ENCODE measurements around the gene GIN1.

Gene GIN1

GRCh38 chr5:103092676-103093075 lies 27.3 kb downstream of the GIN1 start:
- H2AK5ac ChIP-seq (ENCODE audit: low read length) = no peak overlapping the region
- no peaks in the 10 kb centered on the region for H3K79me2 ChIP-seq (ENCODE audit: control insufficient read depth, insufficient read depth, low read length)
- H2BK120ac ChIP-seq (ENCODE audit: low read depth, low read length) = no peak overlapping the region
- no CpG with 5 or more reads among the region's 3 CpGs for WGBS (ENCODE audit: extremely low coverage, insufficient coverage, low lambda C conversion rate)
- no peak overlapping the region for H4K5ac ChIP-seq (ENCODE audit: low read length)
- H3K36me3 ChIP-seq (ENCODE audit: control insufficient read depth, insufficient read depth, low read length) = no peaks in the 10 kb centered on the region
- H2BK15ac ChIP-seq (replicated peaks; ENCODE audit: low read depth) = no peak overlapping the region
- H2BK5ac ChIP-seq (ENCODE audit: low read length) = no peak overlapping the region
- H3K4me2 ChIP-seq (ENCODE audit: low read length) = no peak overlapping the region
- no peak overlapping the region for H3K27ac ChIP-seq (ENCODE audit: low read depth, low read length)
- no peak overlapping the region for H3K18ac ChIP-seq (ENCODE audit: low read length)
- H3K79me1 ChIP-seq (ENCODE audit: low read length) = no peaks in the 10 kb centered on the region
- H3K4me1 ChIP-seq (ENCODE audit: control insufficient read depth, low read depth, low read length) = no peaks in the 10 kb centered on the region
- DNase-seq = no peak
- no peak overlapping the region for H3K23ac ChIP-seq (ENCODE audit: low read length)
- no peak overlapping the region for H3K4me3 ChIP-seq (ENCODE audit: low read length)
- no peaks in the 10 kb centered on the region for H3K27me3 ChIP-seq (ENCODE audit: insufficient read depth, low read length, poor library complexity)
- no peak overlapping the region for H3K56ac ChIP-seq (ENCODE audit: low read length)
- no peak overlapping the region for H4K8ac ChIP-seq (ENCODE audit: low read depth, low read length)
- H3K4ac ChIP-seq (ENCODE audit: low read depth, low read length) = no peak overlapping the region
- no peak overlapping the region for H3K9ac ChIP-seq (ENCODE audit: low read length)

- H3K36me3 ChIP-seq (ENCODE audit: control insufficient read depth, insufficient read depth, low read length) = no peaks in the 10 kb centered on the region
- H3K27ac ChIP-seq (ENCODE audit: low read depth, low read length) = no peak overlapping the region
- no peak overlapping the region for H3K4ac ChIP-seq (ENCODE audit: low read depth, low read length)
- H3K4me2 ChIP-seq (ENCODE audit: low read length) = no peak overlapping the region
- H3K18ac ChIP-seq (ENCODE audit: low read length) = no peak overlapping the region
- no peak overlapping the region for H2BK120ac ChIP-seq (ENCODE audit: low read depth, low read length)
- H3K79me2 ChIP-seq (ENCODE audit: control insufficient read depth, insufficient read depth, low read length) = no peaks in the 10 kb centered on the region
- no peak overlapping the region for H4K5ac ChIP-seq (ENCODE audit: low read length)
- H2AK5ac ChIP-seq (ENCODE audit: low read length) = no peak overlapping the region
- H3K9ac ChIP-seq (ENCODE audit: low read length) = no peak overlapping the region
- no peak overlapping the region for H2BK5ac ChIP-seq (ENCODE audit: low read length)
- H3K4me1 ChIP-seq (ENCODE audit: control insufficient read depth, low read depth, low read length) = no peaks in the 10 kb centered on the region
- H3K27me3 ChIP-seq (ENCODE audit: insufficient read depth, low read length, poor library complexity) = no peaks in the 10 kb centered on the region
- H3K56ac ChIP-seq (ENCODE audit: low read length) = no peak overlapping the region
- no peak overlapping the region for H3K23ac ChIP-seq (ENCODE audit: low read length)
- H3K79me1 ChIP-seq (ENCODE audit: low read length) = no peaks in the 10 kb centered on the region
- H4K8ac ChIP-seq (ENCODE audit: low read depth, low read length) = no peak overlapping the region
- no peak overlapping the region for H2BK15ac ChIP-seq (replicated peaks; ENCODE audit: low read depth)
- no CpG with 5 or more reads among the region's 1 CpG for WGBS (ENCODE audit: extremely low coverage, insufficient coverage, low lambda C conversion rate)
- DNase-seq = no peak
- H3K4me3 ChIP-seq (ENCODE audit: low read length) = no peak overlapping the region
Measured at GRCh38 chr5:103090791-103091190, 29.1 kb downstream of the GIN1 start.

- Histone ChIP-seq H3K4me2 (ENCODE audit: low read length) (no peak overlapping the region), H2AK5ac (ENCODE audit: low read length) (no peak overlapping the region)
- WGBS (ENCODE audit: extremely low coverage, insufficient coverage, low lambda C conversion rate) = no CpG with 5 or more reads among the region's 1 CpG
Measured at GRCh38 chr5:103089272-103089671, 30.7 kb downstream of the GIN1 start.

GRCh38 chr5:103086547-103086946 lies 33.4 kb downstream of the GIN1 start:
- no peaks in the 10 kb centered on the region for H3K27me3 ChIP-seq (ENCODE audit: insufficient read depth, low read length, poor library complexity)
- no peak overlapping the region for H3K4me2 ChIP-seq (ENCODE audit: low read length)
- no peak overlapping the region for H3K27ac ChIP-seq (ENCODE audit: low read depth, low read length)
- WGBS (ENCODE audit: extremely low coverage, insufficient coverage, low lambda C conversion rate) = no CpG with 5 or more reads among the region's 1 CpG
- no peak overlapping the region for H3K9ac ChIP-seq (ENCODE audit: low read length)
- H3K18ac ChIP-seq (ENCODE audit: low read length) = no peak overlapping the region
- H3K79me1 ChIP-seq (ENCODE audit: low read length) = no peaks in the 10 kb centered on the region
- H2AK5ac ChIP-seq (ENCODE audit: low read length) = no peak overlapping the region
- H2BK120ac ChIP-seq (ENCODE audit: low read depth, low read length) = no peak overlapping the region
- H4K8ac ChIP-seq (ENCODE audit: low read depth, low read length) = no peak overlapping the region
- no peak overlapping the region for H2BK5ac ChIP-seq (ENCODE audit: low read length)
- H3K4ac ChIP-seq (ENCODE audit: low read depth, low read length) = no peak overlapping the region
- H3K56ac ChIP-seq (ENCODE audit: low read length) = no peak overlapping the region
- H4K5ac ChIP-seq (ENCODE audit: low read length) = no peak overlapping the region
- no peak overlapping the region for H3K4me3 ChIP-seq (ENCODE audit: low read length)
- no peaks in the 10 kb centered on the region for H3K4me1 ChIP-seq (ENCODE audit: control insufficient read depth, low read depth, low read length)
- H3K36me3 ChIP-seq (ENCODE audit: control insufficient read depth, insufficient read depth, low read length) = no peaks in the 10 kb centered on the region
- no peak overlapping the region for H2BK15ac ChIP-seq (replicated peaks; ENCODE audit: low read depth)
- DNase-seq = no peak
- H3K23ac ChIP-seq (ENCODE audit: low read length) = no peak overlapping the region
- no peaks in the 10 kb centered on the region for H3K79me2 ChIP-seq (ENCODE audit: control insufficient read depth, insufficient read depth, low read length)

More at GRCh38 chr5:103089272-103089671, 30.7 kb downstream of the GIN1 start:
- Histone ChIP-seq H3K4me3 (ENCODE audit: low read length) (no peak overlapping the region), H3K27me3 (ENCODE audit: insufficient read depth, low read length, poor library complexity) (no peaks in the 10 kb centered on the region), H3K36me3 (ENCODE audit: control insufficient read depth, insufficient read depth, low read length) (no peaks in the 10 kb centered on the region), H2BK5ac (ENCODE audit: low read length) (no peak overlapping the region), H4K5ac (ENCODE audit: low read length) (no peak overlapping the region), H4K8ac (ENCODE audit: low read depth, low read length) (no peak overlapping the region), H2BK120ac (ENCODE audit: low read depth, low read length) (no peak overlapping the region), H3K18ac (ENCODE audit: low read length) (no peak overlapping the region), H2BK15ac (replicated peaks; ENCODE audit: low read depth) (no peak overlapping the region), H3K4ac (ENCODE audit: low read depth, low read length) (no peak overlapping the region), H3K79me1 (ENCODE audit: low read length) (no peaks in the 10 kb centered on the region), H3K4me1 (ENCODE audit: control insufficient read depth, low read depth, low read length) (no peaks in the 10 kb centered on the region), H3K27ac (ENCODE audit: low read depth, low read length) (no peak overlapping the region), H3K9ac (ENCODE audit: low read length) (no peak overlapping the region), H3K56ac (ENCODE audit: low read length) (no peak overlapping the region), H3K79me2 (ENCODE audit: control insufficient read depth, insufficient read depth, low read length) (no peaks in the 10 kb centered on the region), H3K23ac (ENCODE audit: low read length) (no peak overlapping the region)
- no peak for DNase-seq

- no peak overlapping the region for H4K5ac ChIP-seq (ENCODE audit: low read length)
- H3K4ac ChIP-seq (ENCODE audit: low read depth, low read length) = no peak overlapping the region
- no peak overlapping the region for H3K4me2 ChIP-seq (ENCODE audit: low read length)
- no peak for DNase-seq
- H3K79me2 ChIP-seq (ENCODE audit: control insufficient read depth, insufficient read depth, low read length) = no peaks in the 10 kb centered on the region
- H3K27ac ChIP-seq (ENCODE audit: low read depth, low read length) = no peak overlapping the region
- no peak overlapping the region for H3K23ac ChIP-seq (ENCODE audit: low read length)
- no peak overlapping the region for H3K18ac ChIP-seq (ENCODE audit: low read length)
- H2BK120ac ChIP-seq (ENCODE audit: low read depth, low read length) = no peak overlapping the region
- WGBS (ENCODE audit: extremely low coverage, insufficient coverage, low lambda C conversion rate) = no CpG with 5 or more reads among the region's 4 CpGs
- H3K4me1 ChIP-seq (ENCODE audit: control insufficient read depth, low read depth, low read length) = no peaks in the 10 kb centered on the region
- H3K36me3 ChIP-seq (ENCODE audit: control insufficient read depth, insufficient read depth, low read length) = no peaks in the 10 kb centered on the region
- H2AK5ac ChIP-seq (ENCODE audit: low read length) = no peak overlapping the region
- H3K9ac ChIP-seq (ENCODE audit: low read length) = no peak overlapping the region
- H3K79me1 ChIP-seq (ENCODE audit: low read length) = no peaks in the 10 kb centered on the region
- H4K8ac ChIP-seq (ENCODE audit: low read depth, low read length) = no peak overlapping the region
- no peak overlapping the region for H3K56ac ChIP-seq (ENCODE audit: low read length)
- H2BK15ac ChIP-seq (replicated peaks; ENCODE audit: low read depth) = no peak overlapping the region
- H3K4me3 ChIP-seq (ENCODE audit: low read length) = no peak overlapping the region
- H3K27me3 ChIP-seq (ENCODE audit: insufficient read depth, low read length, poor library complexity) = no peaks in the 10 kb centered on the region
- H2BK5ac ChIP-seq (ENCODE audit: low read length) = no peak overlapping the region
Measured at GRCh38 chr5:103079796-103080195, 40.1 kb downstream of the GIN1 start.

- no peak overlapping the region for H3K4me2 ChIP-seq (ENCODE audit: low read length)
- H2BK120ac ChIP-seq (ENCODE audit: low read depth, low read length) = no peak overlapping the region
- no peak overlapping the region for H4K5ac ChIP-seq (ENCODE audit: low read length)
- H2AK5ac ChIP-seq (ENCODE audit: low read length) = no peak overlapping the region
- H3K56ac ChIP-seq (ENCODE audit: low read length) = no peak overlapping the region
- H2BK15ac ChIP-seq (replicated peaks; ENCODE audit: low read depth) = no peak overlapping the region
- no peaks in the 10 kb centered on the region for H3K4me1 ChIP-seq (ENCODE audit: control insufficient read depth, low read depth, low read length)
- H3K4ac ChIP-seq (ENCODE audit: low read depth, low read length) = no peak overlapping the region
- no peaks in the 10 kb centered on the region for H3K27me3 ChIP-seq (ENCODE audit: insufficient read depth, low read length, poor library complexity)
- H3K4me3 ChIP-seq (ENCODE audit: low read length) = no peak overlapping the region
- H3K18ac ChIP-seq (ENCODE audit: low read length) = no peak overlapping the region
- H3K27ac ChIP-seq (ENCODE audit: low read depth, low read length) = no peak overlapping the region
- no peak overlapping the region for H4K8ac ChIP-seq (ENCODE audit: low read depth, low read length)
- H3K79me2 ChIP-seq (ENCODE audit: control insufficient read depth, insufficient read depth, low read length) = no peaks in the 10 kb centered on the region
- DNase-seq = no peak
- no peaks in the 10 kb centered on the region for H3K79me1 ChIP-seq (ENCODE audit: low read length)
- no peak overlapping the region for H3K23ac ChIP-seq (ENCODE audit: low read length)
- H3K9ac ChIP-seq (ENCODE audit: low read length) = no peak overlapping the region
- no peaks in the 10 kb centered on the region for H3K36me3 ChIP-seq (ENCODE audit: control insufficient read depth, insufficient read depth, low read length)
- no CpG with 5 or more reads among the region's 4 CpGs for WGBS (ENCODE audit: extremely low coverage, insufficient coverage, low lambda C conversion rate)
- H2BK5ac ChIP-seq (ENCODE audit: low read length) = no peak overlapping the region
Measured at GRCh38 chr5:103075442-103075841, 44.5 kb downstream of the GIN1 start.

Measured in mesendoderm (in vitro differentiated cells).